Stimulated activated CD8-positive, alpha-beta memory T cell treated with anti-CD3 and anti-CD28 coated beads, Interleukin-15, amount 100 ng/mL, for 1 hour (primary cell): ENCODE data around the gene SDR42E2.
"Not testable (repeated sequence)": the region's sequence is repeated elsewhere in the genome, so short reads cannot be mapped to it uniquely, and the experiment has no call there.

Experiments used
- DNase-seq: peaks from one replicate; pipeline ENCODE4 v3.0.0-alpha.2; 2020; ENCODE audit warnings: low read depth

Gene SDR42E2

DNA sequence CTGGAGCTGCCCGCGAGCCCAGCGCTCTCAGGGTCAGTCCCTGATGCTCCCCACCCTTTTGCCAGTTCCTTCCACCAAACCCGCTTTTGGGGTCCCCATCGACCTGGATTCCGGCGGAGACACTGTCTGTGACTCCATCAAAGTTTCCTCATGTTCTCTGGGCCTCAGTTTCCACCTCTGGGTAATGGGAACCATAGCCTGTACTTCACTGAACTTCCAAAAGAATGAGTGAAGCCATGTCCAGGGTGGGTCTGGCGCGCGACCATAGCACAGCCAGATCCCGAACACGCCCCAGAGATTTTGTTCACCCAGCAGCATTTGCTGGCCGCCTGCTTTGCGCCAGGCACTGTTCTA is 327 bp downstream of the SDR42E2 start:
- DNase-seq, result no peak

DNA sequence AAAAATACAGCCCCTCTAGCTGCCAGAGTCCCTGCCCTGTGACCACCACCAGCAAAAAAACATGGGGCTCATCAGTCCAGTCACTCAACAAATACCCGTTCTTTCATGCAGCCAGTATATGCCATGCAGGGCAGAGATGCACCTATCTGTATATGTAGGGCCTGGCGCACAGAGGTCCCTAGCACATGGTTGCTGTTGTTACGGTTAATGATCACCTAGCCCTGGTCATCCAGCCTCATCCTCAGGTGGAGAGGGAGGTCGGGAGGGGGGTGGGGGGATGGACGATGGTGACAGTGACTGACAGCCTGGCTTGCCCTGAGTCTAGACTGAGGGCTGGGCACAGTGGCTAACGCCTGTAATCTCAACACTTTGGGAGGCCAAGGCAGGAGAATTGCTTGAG is 1.5 kb downstream of the SDR42E2 start:
- no peak for DNase-seq

DNA sequence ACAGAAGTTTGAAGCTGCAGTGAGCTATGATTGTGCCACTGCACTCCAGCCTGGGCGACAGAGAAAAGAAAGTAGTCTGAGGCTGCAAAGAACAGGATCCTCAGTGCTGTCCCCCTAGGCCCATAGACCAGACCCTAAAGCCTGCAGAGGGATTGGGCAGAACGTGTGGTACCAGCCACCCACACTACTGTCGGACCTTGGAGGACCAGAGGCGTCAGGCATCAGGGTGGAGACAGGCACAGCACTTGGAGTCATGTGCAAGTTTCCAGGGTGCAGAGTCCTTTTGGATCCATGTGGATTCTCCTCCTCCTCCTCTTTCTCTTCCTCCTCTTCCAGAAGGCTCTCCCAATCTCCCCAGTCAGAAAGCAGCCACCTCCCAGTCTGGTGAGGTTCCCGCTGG is 2.2 kb downstream of the SDR42E2 start:
- DNase-seq, result no peak

DNA sequence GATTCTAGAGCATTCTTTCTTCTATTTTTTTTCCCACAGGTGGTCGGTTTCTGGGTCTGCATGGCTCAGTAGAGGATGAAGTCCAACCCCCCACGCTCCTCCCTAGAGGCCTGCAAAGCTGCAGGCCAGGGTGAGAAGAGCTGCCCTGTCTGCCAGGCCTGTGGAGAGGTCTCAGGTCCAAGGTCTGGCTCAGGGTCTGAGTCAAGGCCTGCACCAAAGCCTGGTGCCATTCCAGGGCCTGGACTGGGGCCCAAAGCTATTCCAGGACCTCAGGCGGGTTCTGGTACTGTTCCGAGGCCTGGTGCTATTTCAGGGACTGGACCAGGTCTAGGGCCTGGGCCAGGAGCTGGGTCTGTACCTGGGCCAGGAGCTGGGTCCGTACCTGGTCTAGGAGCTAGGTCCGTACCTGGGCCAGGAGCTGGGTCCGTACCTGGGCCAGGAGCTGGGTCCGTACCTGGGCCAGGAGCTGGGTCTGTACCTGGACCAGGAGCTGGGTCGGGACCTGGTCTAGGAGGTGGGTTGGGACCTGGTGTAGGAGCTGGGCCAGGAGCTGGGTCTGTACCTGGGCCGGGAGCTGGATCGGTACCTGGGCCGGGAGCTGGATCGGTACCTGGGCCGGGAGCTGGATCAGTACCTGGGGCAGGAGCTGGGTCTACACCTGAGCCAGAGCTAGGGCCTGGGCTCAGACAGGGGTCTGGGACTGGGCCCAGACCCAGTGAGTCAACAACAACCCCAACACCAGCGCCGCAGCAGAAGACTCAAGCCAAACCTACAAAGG is 3.4 kb downstream of the SDR42E2 start:
- no peak for DNase-seq

DNA sequence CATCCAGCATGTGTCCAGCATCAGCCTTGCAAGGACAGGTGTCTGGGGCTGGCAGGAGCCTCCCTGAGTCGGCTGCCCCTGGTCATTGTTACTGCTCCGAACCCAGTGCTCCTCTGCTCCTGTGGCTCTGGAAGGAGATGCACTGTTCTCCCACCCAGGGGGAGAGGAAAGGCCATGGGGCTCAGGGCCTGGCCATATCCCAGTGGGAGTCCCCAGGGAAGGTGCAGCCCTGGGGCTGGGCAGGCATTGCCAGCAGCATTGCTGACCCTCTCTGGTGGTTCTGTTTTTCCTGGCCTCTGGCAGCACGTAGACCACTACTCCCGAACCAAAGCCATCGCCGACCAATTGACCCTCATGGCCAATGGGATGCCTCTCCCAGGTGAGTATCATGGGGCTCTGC is 9.6 kb downstream of the SDR42E2 start:
- DNase-seq, result no peak

DNA sequence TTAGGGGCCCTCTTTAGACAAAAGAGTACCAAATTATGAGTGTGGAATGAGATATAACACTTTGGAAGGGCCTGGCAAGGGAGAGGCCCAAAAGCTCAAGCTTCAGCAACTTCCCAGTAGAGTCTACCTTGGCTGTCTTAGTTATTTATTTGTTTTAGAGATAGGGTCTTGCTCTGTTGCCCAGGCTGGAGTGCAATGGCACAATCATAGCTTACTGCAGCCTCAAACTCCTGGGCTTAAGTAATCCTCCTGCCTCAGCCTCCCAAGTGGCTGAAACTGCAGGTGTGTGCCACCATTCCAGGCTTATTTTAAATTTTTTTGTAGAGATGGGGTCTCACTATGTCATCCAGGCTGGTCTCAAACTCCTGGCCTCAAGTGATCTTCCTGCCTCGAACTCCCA is 10.3 kb downstream of the SDR42E2 start:
- DNase-seq, result not testable (repeated sequence)

DNA sequence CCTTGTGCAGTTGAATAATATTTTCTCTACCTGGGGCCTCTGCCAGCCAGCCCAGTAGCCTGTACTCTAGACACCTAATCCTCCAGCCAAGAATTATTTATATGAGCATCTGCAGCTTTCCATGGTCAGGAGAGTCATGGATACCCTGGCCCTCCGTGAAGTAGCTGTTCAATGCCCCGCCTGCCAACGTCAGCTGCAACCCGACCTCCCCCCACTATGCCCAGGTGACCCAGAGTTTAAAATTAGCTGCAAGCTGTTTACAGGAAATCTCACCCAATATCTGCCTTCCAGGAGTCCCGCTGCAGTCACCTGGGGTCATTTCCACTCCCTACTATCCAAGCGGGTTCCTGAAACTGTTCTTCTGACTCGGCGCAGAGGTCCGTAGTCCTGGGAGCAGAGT is 12.3 kb downstream of the SDR42E2 start:
- DNase-seq, result no peak

DNA sequence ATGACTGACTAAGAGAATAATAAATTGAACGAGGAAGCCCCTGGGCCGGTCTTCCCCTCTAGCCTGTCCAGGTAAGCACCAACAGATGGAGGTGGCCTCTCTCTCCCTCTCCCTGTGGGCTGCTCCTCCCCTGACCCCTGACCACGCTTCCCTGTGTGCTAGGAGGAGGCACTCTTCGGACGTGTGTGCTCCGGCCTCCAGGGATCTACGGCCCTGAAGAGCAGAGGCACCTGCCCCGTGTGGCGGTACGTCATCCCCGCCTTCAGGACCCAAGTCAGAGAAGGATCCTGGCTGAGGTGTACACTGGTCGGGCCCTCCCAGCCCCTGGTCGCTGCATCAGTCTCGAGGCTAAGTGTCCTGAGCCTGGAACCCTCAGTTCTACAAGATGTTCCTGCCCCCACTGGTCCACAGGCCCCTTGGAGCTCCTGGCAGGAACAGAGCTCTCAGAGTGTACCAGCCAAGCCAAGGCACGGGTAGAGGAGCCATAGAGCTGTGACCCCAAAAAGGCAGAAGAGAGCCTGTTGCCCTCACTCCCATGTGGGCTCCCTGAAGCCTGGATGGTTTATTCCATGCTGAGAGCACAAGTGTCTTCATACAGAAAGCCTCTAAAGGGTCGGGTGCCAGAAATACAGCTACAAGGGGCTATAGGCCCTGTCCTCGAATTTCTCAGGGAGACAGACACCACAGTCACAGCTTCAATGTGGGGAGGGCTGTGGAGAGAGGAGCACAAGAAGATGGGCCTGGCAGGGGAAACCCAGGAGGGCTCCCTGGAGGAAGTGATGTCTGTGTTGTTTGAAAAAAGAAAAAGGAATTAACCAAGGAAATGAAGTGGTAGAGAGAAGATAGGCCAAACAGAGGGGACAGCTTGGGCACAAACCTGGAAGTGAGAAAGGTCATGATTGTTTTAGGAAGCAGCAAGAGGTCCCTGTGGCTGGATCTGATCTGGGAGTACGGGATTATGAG is 15.9 kb downstream of the SDR42E2 start:
- DNase-seq, result no peak

DNA sequence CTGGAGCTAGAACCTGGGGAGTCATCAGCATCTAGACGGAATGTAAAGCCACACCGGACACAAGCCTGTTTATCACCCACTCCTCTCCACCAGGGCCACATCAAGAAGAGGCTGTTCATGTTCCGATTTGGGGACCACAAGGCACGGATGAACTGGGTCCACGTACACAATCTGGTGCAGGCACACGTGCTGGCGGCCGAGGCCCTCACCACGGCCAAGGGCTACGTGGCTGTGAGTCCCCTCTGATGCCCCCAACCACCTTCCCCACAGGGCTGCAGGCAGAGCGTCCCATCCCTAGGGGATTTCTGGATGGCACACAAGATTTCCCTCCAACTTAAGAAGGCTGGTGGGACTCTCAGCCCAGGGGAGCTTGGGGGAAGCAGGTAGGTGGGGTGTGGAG is 19.1 kb downstream of the SDR42E2 start:
- DNase-seq, result no peak

DNA sequence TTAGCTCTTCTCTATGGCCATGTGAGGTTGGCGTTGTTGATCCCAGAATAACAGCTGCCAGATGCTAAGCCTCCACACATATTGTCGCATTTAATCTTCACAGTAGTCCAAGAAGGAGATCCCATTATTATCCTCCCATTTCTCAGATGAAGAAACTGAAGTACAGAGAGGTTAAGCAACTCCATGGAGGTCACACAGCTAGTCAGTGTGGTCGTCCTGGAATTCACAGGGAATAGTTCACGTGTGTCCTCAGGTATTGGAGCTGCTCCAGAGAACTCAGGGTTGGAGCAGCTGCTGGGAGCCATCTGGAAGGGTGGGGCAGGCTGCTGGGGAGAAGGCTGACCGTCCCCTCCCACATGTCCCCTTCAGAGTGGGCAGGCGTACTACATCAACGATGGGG is 19.5 kb downstream of the SDR42E2 start:
- DNase-seq, result no peak

DNA sequence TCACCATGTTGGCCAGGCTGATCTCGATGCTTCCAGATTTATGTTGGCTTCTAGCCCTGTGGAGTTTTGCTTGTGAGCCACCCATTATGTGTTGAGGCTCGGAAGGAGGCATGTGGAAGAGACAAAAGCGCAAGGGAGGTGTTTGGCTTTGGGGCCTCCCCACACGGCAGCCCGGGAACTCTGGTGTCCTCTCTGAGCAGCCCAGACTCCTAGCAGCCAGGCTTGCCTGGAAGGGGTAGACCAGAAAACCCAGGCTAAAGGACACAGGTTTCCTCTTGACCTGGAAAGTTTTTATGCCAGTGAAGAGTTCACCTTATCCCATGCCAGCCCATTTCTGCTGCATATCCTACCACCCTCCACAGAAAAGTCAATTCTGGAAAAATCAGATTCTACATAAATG is 21.0 kb downstream of the SDR42E2 start:
- DNase-seq, result no peak

DNA sequence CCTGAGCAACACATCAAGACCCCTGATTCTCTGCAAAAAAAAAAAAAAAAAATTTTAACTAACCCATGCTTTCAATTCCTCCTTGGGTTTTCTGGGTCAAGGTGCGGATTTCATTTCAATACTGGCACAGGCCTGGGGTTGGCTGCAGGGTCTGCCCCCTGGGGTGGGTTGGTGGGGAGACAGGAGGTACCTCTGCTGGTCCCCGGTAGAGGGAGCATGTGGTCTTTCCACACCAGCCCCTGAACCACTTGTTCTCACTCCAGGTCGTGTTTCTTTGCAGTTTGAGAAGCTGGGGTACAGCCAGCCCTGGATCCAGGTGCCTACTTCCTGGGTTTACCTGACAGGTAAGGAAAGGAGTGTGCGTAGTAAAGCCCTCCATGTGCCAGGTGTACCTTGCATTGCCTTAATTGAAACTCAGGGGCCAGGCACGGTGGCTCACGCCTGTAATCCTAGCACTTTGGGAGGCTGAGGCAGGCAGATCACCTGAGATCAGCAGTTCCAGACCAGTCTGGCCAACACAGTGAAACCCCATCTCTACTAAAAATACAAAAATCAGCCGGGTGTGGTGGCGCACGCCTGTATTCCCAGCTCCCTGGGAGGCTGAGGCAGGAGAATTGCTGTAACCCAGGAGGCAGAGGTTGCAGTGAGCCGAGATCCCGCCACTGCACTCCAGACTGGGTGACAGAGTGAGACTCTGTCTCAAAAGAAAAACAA is 21.8 kb downstream of the SDR42E2 start:
- DNase-seq, result no peak

DNA sequence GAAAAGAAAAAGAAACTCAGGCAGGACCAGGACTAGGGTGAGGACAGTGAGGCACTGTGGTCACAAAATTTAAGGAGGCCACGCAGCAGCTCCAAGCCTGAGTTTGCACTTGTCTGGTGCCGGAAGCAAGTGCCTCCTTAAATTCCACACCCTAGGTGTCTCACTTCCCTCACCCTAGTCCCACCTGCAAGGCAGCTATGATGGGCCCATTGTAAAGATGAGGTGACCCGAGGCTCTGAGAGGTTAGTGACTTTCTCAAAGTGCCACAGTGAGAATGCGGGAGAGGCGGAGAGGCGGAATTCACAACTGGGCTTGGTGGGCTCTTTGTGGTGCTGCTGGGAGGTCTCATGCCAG is 22.3 kb downstream of the SDR42E2 start:
- DNase-seq, result no peak

DNA sequence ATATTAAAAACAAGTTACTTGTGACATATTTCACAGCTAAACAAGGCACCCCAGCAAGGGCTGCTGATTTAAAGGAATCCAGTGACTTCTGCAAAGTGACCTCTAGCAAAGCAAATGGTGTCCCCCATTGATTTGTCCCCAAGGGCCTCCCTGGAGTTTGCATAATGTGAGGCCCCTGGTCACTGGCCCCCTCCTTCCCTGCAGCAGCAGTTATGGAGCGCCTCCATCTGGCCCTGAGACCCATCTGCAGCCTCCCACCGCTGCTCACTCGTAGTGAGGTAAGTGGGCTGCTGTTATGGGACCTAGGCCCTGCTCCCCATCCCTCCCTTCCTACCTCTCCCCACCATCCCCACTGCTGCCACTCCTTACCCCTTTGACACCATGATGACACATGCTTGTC is 24.2 kb downstream of the SDR42E2 start:
- DNase-seq, result no peak

DNA sequence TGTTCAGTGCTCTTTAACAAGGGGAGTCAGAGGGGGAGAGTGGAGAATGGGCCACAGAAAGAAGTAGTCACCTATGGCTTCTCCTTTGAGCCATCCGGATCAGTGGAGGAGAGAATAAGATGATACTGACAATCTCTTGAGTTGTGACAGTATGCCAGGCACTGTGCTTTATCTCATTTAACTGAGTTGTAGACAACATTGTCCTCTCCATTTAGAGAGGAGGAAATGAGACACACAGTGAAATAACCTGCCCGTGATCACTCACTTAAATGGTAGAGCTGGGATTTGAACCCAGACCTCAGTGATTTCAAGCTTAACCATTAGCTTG is 25.9 kb downstream of the SDR42E2 start:
- no peak for DNase-seq

DNA sequence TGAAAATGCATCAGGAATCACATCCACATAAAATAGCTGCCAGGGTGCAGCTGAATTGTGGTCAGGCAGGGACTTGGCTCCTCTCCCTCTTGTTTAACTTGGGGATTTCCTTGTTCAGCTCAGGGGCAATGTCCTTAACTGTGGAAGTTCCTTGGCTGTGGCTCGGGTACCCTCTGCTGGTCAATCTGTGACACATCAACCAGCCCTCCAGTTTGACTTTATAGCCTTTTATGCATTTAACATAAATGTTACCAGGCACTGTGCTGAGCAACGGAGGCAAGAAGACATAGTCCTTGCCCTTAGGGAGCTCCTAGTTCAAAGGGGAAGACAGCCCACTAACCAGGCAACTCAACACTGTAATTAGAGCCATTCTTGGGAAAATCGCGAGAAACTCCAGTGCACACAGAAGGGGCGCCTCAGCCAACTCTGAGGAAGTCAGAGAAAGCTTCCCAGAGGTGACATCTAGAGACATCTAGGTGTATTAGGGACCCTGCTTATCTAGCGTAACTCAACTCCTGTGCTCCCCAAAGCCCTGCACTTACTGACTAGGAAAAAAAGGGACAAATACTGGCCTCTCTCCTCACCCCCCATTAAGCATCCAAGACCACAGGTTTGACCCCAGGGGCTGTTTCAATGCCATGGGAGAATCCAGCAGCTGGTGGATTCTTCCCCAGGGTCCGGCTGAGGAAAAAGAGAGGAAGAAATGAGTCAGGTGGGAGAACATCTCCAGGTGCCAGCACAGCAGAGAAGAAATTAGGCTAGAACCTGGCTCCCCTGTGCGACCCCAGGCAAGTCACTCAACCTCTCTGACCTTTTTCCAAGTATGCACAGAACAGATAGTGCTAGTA is 26.5 kb downstream of the SDR42E2 start:
- DNase-seq, result no peak

DNA sequence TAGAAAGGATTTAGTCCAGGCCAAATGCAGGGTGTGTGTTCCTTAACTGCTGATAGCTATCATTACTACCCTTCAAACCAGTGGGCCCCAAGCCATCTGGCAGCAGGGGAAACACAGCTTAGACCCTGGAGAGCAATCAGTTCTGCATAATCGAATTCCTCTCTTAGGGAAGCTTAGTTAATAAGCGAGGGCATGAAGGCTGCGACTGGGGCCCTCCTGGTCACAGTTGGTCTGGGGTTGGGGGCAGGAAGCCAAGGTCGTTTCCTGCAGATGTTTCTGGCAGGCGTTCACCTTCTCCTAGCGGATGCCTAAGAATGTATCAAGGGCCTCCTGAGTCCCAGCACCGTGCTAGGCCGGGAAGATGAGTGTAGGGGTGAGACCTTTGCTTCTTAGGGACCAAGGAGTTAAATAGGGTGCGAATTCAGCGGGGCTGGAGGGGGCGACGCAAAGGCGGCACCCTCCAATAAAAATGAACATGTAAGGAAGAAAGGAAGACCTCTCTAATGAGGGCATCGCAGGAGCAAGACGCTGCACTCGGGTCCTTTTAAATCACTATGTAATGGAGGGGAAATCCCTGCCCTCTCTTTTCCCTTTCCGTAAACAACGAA is 27.3 kb downstream of the SDR42E2 start:
- DNase-seq, result no peak

DNA sequence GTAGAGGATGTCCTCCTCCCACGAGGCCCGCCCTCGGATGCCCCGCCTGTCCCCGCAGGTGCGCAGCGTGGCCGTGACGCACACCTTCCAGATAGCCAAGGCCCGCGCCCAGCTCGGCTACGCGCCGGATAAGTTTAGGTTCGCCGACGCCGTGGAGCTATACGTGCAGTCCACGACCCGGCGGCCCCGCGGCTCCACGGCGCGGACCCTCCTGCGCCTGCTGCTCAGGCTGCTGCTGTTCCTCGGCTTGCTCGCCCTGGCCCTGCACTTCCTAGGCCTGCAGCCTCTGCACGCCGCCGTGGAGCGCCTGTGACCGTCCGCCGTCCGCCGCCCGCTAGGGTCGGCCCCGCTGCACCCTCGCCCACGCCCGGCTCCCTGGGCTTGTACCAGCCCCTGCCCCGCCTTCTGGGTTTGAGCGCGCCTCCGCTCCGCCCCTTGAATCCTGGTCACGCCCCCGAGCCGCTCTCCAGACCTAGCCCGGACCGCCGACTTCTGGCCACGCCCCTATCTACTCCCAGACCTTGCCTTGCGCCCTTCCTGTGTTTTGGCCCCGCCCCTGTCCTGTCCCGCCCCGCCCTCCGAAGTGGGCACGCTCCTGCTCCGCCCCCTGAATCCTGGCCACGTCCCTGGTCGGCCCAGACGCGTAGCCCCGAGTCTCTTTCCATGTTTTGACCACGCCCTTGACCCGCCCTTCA is 27.9 kb downstream of the SDR42E2 start:
- DNase-seq, result peak; percentile 77

DNA sequence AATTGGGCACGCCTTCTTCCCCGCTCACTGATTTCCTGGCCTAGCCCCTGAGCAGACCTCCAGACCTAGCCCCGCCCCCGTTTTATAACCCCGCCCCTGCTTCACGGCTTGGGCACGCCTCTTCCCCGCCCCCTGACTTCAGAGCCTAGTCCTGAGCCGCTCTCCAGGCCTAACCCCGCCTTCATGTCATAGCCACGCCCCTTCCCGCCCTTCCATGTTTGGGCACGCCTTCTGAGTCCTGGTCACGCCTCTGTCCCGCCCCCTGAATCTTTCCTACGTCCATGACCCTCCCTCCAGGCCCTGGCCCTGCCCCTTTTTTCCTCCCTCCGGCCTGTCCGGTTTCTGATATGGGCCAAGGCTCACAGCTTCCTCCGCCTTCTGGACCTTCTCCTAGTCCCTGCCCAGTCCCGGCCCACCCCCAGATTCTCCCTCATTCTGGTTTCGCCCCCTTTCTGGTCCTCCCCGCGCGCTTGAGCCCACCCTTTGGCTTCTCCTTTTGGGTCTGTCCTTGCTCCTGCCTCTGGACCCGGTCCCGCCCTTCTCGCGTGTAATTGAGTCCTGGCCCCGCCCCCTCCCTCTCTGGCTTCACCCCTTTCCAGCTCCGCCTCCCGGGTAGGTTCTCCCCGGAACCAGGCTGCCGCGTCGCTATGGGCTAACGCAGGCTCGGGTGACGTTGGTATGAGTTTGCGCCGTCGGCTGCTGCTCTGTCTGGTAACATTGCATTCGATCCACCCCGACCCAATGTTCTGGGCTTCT is 28.6 kb downstream of the SDR42E2 start:
- peak; percentile 100 for DNase-seq
